Esophagus muscularis mucosa (tissue), 4 donors: Measurements from ENCODE around the gene ECPAS. TPM values are rescaled to one million over a fixed set of nuclear protein-coding genes. Genes with fewer than 3 reads are reported as not detected.

Source experiments
- DNase-seq: peaks from one replicate; pipeline ENCODE4 v3.0.0-alpha.2; 2017; ENCODE audit errors: extremely low spot score
- H3K27ac ChIP-seq, 4 donors: fragments of 200-600 bp; sonication (generic); replicated peaks in 1 of 4; 1 replicate in 3 of 4; 2 replicates in 1 of 4; pipeline ENCODE4 v1.5.1; 2016 to 2019; ENCODE audit warnings: mild to moderate bottlenecking in 1 of 4
- H3K27me3 ChIP-seq, 4 donors: fragments of 200-600 bp; sonication (generic); one replicate each; pipeline versions ENCODE4 v1.5.1 to v1.6.0; 2016 to 2019
- H3K36me3 ChIP-seq, 4 donors: fragments of 200-600 bp; sonication (generic); one replicate each; pipeline ENCODE4 v1.5.1; 2016 to 2019
- H3K4me1 ChIP-seq, 4 donors: fragments of 200-600 bp; sonication (generic); one replicate each; pipeline ENCODE4 v1.5.1; 2016 to 2019
- H3K4me3 ChIP-seq, 4 donors: fragments of 200-600 bp; sonication (generic); 1 replicate in 2 of 4; 2 replicates in 2 of 4; pipeline ENCODE4 v1.5.1; 2016 to 2019; ENCODE audit warnings: mild to moderate bottlenecking in 4 of 4, moderate library complexity in 1 of 4
- H3K9me3 ChIP-seq, 4 donors: fragments of 200-600 bp; sonication (generic); 1 replicate in 3 of 4; 2 replicates in 1 of 4; pipeline ENCODE4 v1.5.1; 2016 to 2019
- EP300 ChIP-seq: sonication (generic); formaldehyde crosslinking; IDR thresholded peaks from one replicate; pipeline ENCODE4 v1.6.1; 2017; ENCODE audit warnings: antibody characterized with exemption
- POLR2A ChIP-seq: fragments of 450-650 bp; IDR thresholded peaks from one replicate; pipeline ENCODE4 v1.6.1; 2017; ENCODE audit warnings: antibody characterized with exemption, moderate library complexity, mild to moderate bottlenecking, low read depth
- POLR2AphosphoS5 ChIP-seq, 2 donors: sonication (generic); formaldehyde crosslinking; IDR thresholded peaks; one replicate each; pipeline ENCODE4 v1.6.1; 2017; ENCODE audit warnings: antibody characterized with exemption in 2 of 2
- WGBS: methylation state at CpG from one replicate; pipeline ENCODE4 v1.1.5; 2018; 5-methylcytosine and 5-hydroxymethylcytosine counted together
- intact Hi-C: fragments of 100-400 bp; cut with DNase I; formaldehyde crosslinking; loops from one replicate; pipeline ENCODE4 v1.15.1; 2023
- total RNA-seq, 4 donors: library from RNA; depleted of rRNA; stranded (reverse); fragments of >200 nt; gene quantifications; one replicate each; pipeline versions ENCODE4 v1.1.0 to v1.2.1, GENCODE V29; 2016
- TF ChIP-seq, protein P1 (sequence below), 3 experiments: fragments of 200-600 bp in 2 of 3; fragments of 450-650 bp in 1 of 3; sonication (generic) in 2 of 3; IDR thresholded peaks; one replicate each; pipeline ENCODE4 v1.5.1; 2017 to 2019; ENCODE audit warnings: antibody characterized with exemption in 3 of 3, mild to moderate bottlenecking in 2 of 3, moderate library complexity in 1 of 3

The ECPAS gene
- total RNA-seq, 4 donors from 2014 or later = 72.9 to 89.3 (median 80.6) TPM

DNA sequence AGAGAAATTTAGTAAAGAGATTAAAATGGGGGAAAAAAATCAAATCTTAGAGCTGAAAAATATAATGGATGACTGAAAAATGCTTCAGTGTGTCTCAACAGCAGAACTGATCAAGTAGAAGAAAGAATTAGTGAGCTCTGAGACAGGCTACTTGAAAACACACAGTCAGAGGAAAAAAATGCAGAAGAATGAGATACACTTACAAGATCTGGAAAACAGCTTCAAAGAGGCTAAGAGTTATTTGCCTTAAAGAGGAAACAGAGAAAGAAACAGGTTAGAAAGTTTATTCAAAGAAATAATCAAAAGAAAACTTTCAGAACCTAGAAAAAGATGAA, 83.7 kb downstream of the ECPAS start:
- Histone ChIP-seq H3K27ac (no peak overlapping the region), H3K9me3 (peaks cover 0 to 19% (median 13%) of the 10 kb centered on the region in 4 donors), H3K36me3 (peaks cover 52 to 94% (median 75%) of the 10 kb centered on the region in 4 donors), H3K4me3 (no peak overlapping the region), H3K4me1 (no peaks in the 10 kb centered on the region), H3K27me3 (no peaks in the 10 kb centered on the region)
- DNase-seq = no peak
- TF ChIP-seq POLR2A = no peak
- TF ChIP-seq POLR2AphosphoS5 (IDR thresholded peaks at IDR 0.05) = no peak
- TF ChIP-seq EP300 = no peak
- TF ChIP-seq, protein P1, sequence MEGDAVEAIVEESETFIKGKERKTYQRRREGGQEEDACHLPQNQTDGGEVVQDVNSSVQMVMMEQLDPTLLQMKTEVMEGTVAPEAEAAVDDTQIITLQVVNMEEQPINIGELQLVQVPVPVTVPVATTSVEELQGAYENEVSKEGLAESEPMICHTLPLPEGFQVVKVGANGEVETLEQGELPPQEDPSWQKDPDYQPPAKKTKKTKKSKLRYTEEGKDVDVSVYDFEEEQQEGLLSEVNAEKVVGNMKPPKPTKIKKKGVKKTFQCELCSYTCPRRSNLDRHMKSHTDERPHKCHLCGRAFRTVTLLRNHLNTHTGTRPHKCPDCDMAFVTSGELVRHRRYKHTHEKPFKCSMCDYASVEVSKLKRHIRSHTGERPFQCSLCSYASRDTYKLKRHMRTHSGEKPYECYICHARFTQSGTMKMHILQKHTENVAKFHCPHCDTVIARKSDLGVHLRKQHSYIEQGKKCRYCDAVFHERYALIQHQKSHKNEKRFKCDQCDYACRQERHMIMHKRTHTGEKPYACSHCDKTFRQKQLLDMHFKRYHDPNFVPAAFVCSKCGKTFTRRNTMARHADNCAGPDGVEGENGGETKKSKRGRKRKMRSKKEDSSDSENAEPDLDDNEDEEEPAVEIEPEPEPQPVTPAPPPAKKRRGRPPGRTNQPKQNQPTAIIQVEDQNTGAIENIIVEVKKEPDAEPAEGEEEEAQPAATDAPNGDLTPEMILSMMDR (IDR thresholded peaks at IDR 0.05) = no peak
- intact Hi-C loops = no loop called here

DNA sequence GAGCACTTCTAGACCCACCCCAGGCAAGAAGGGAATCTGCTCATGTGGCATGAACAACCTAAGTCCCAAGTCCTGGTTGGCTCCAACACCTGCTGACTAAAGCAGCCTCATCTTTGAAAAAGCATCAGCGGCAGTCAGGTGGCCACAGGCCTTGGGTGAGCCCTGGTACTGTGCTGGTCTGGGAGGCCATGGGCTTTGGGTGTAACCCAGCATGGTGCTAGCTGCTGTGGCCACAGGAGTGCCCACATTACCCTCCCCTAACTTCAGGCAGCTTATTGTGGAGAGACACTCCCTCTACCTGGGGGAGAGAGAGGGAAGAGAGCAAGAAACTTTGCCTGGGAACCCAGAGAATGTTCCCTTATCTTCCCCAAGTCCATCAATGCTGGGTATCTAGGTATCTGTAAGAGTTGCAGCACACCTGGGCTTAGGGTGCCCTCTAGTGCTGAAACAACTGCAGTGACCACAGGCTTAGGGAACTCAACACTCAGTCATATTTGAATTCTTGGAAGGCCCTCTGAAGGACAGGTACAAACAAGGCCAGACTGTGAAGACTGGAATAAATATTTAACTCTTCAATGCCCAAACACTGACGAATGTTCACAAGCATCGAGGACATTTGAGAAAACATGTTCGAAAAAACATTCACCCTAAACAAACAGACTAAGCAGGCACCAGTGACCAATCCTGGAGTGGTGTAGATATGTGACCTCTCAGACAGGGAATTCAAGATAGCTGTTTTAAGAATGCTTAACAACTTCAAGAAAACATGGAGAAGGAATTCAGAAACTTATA, 84.2 kb downstream of the ECPAS start:
- H3K9me3 ChIP-seq = peaks cover 0 to 15% (median 13%) of the 10 kb centered on the region in 4 donors
- TF ChIP-seq, protein P1 (IDR thresholded peaks at IDR 0.05) = peak in 1 of 3 experiments; percentile 22
- TF ChIP-seq POLR2A = no peak
- no peaks in the 10 kb centered on the region for H3K4me1 ChIP-seq
- H3K4me3 ChIP-seq = no peak overlapping the region
- no peak for DNase-seq
- no peaks in the 10 kb centered on the region for H3K27me3 ChIP-seq
- peaks cover 49 to 94% (median 78%) of the 10 kb centered on the region in 4 donors for H3K36me3 ChIP-seq
- H3K27ac ChIP-seq = no peak overlapping the region
- intact Hi-C loops = no loop called here
- WGBS = 98% methylated on average over 3 of the region's 4 CpGs

DNA sequence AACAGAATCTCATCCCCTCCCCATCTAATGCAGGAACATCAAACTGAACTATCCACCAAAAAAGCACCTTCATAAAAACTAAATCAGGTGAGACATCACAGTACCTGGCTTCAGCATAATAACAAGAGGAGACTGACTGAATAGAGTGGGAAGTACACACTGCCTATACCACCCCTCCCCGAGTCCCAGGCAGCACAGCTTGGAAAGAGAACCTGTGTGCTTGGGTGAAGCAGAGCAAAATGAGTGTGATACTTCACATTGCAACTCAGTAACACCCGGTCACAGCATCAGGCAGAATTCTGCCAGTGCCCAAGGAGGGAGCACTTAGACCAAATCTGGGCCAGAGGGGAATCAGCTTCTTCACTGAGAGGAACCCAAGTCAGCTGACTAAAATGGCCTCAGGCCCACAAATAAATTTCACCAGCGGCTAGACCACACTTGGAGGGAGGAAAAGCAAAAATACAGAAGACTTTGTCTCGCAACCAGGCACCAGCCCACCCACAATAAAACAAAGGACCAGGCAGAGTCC, 84.9 kb downstream of the ECPAS start:
- WGBS = 95% methylated on average over 4 of the region's 4 CpGs
- peaks cover 42 to 94% (median 77%) of the 10 kb centered on the region in 4 donors for H3K36me3 ChIP-seq

DNA sequence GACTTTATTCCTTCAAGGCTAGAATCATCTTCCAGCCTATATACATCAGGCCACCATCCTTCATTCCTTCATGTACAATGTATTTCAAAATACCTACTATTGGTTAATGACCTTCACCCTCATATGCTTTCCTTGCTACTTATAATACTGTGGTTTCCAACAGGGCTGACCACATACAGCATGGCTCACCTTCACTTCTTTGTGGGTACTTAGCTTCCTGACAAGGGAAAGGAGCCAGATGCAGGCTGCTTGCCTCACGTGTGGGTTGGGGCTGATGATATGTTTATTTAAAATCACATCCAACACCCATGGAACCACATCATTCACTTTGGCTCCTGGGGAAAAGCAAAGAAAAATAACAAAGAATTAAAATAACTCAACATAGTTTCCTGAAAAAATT, 90.2 kb downstream of the ECPAS start:
- no peak overlapping the region for H3K27ac ChIP-seq
- DNase-seq = no peak
- no peaks in the 10 kb centered on the region for H3K9me3 ChIP-seq
- TF ChIP-seq, protein P1 (IDR thresholded peaks at IDR 0.05) = no peak
- TF ChIP-seq POLR2A (no peak), POLR2AphosphoS5 (IDR thresholded peaks at IDR 0.05) (no peak), EP300 (no peak)
- no peak overlapping the region for H3K4me3 ChIP-seq
- H3K4me1 ChIP-seq = no peaks in the 10 kb centered on the region
- intact Hi-C loops = no loop called here
- H3K36me3 ChIP-seq = peaks cover 55 to 100% (median 88%) of the 10 kb centered on the region in 4 donors
- H3K27me3 ChIP-seq = no peaks in the 10 kb centered on the region
- WGBS = 27% methylated on average over 1 of the region's 1 CpG

More for the DNA sequence above, 84.9 kb downstream of the ECPAS start:
- intact Hi-C loops = no loop called here
- Histone ChIP-seq H3K27ac (no peak overlapping the region), H3K4me1 (no peaks in the 10 kb centered on the region), H3K4me3 (no peak overlapping the region), H3K9me3 (peaks cover 0 to 13% (median 12%) of the 10 kb centered on the region in 4 donors), H3K27me3 (no peaks in the 10 kb centered on the region)
- no peak for DNase-seq
- TF ChIP-seq EP300 (no peak), POLR2AphosphoS5 (IDR thresholded peaks at IDR 0.05) (no peak), POLR2A (no peak)
- TF ChIP-seq, protein P1 (IDR thresholded peaks at IDR 0.05) = no peak
